Endothelial cell of umbilical vein (primary cell): Measurements from ENCODE around the gene KCND2.

Experiments
- POLR2A ChIP-seq: IDR thresholded peaks from 2 replicates; pipeline ENCODE4 v1.6.1; 2012; ENCODE audit warnings: low read depth, mild to moderate bottlenecking, control low read depth, low read length
- TF ChIP-seq, protein P1 (sequence below), 2 donors: IDR thresholded peaks; 1 replicate in 1 of 2; 2 replicates in 1 of 2; pipeline ENCODE4 v1.5.1; 2011; ENCODE audit warnings: low read length in 2 of 2, mild to moderate bottlenecking in 2 of 2, moderate library complexity in 2 of 2, control low read depth in 1 of 2, inconsistent platforms in 1 of 2, low read depth in 1 of 2; ENCODE audit not compliant: insufficient read depth in 1 of 2; ENCODE audit errors: extremely low read depth in 1 of 2

DNA sequence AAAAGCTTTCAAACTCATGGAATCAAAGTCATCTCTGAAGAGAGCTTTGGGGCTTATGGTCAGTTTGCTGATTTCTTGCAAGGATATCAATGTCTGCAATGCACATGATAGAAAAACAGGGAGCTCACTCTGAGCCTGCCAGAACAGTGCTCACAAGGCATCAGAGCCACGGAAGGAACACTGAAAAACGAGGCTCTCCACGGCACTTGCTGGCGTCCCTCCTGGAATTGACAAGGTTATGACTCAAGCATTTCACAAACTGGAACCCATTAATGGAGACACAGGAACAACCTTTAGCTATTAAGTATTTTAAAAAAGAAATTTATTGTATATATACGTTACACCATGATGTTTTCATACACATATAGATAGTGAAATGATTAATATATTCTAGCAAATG lies 266.3 kb downstream of the KCND2 start:
- TF ChIP-seq, protein P1, sequence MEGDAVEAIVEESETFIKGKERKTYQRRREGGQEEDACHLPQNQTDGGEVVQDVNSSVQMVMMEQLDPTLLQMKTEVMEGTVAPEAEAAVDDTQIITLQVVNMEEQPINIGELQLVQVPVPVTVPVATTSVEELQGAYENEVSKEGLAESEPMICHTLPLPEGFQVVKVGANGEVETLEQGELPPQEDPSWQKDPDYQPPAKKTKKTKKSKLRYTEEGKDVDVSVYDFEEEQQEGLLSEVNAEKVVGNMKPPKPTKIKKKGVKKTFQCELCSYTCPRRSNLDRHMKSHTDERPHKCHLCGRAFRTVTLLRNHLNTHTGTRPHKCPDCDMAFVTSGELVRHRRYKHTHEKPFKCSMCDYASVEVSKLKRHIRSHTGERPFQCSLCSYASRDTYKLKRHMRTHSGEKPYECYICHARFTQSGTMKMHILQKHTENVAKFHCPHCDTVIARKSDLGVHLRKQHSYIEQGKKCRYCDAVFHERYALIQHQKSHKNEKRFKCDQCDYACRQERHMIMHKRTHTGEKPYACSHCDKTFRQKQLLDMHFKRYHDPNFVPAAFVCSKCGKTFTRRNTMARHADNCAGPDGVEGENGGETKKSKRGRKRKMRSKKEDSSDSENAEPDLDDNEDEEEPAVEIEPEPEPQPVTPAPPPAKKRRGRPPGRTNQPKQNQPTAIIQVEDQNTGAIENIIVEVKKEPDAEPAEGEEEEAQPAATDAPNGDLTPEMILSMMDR (IDR thresholded peaks at IDR 0.05; ENCODE audit: extremely low read depth in 1 of 2, insufficient read depth in 1 of 2, low read depth in 1 of 2, low read length in 2 of 2) = no peak
- TF ChIP-seq POLR2A = no peak
